Effector CD8-positive, alpha-beta T cell (primary cell): ENCODE results near the gene HORMAD2.
"Not testable (repeated sequence)": the region's sequence is repeated elsewhere in the genome, so short reads cannot be mapped to it uniquely, and the experiment has no call there.

Experiments
- DNase-seq: peaks from one replicate; lab custom pipeline; 2025; lab: John Stamatoyannopoulos, UW

Gene HORMAD2

DNA sequence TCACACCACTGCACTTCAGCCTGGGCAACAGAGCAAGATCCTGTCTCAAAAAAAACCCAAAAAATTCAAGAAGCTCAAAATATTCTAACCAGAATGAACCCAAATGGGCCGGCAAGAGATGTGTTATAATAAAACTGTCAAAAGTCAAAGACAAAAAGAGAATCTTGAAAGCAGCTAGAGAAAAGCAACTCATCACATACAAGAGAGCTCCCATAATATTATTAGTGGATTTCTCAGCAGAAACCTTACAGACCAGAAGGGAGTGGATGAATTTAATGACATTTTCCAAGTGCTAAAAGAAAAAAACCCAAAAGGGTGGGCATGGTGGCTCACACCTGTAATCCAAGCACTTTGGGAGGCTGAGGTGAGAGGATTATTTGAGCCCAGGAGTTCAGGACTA lies 22.9 kb upstream of the HORMAD2 start:
- DNase-seq, result no peak

DNA sequence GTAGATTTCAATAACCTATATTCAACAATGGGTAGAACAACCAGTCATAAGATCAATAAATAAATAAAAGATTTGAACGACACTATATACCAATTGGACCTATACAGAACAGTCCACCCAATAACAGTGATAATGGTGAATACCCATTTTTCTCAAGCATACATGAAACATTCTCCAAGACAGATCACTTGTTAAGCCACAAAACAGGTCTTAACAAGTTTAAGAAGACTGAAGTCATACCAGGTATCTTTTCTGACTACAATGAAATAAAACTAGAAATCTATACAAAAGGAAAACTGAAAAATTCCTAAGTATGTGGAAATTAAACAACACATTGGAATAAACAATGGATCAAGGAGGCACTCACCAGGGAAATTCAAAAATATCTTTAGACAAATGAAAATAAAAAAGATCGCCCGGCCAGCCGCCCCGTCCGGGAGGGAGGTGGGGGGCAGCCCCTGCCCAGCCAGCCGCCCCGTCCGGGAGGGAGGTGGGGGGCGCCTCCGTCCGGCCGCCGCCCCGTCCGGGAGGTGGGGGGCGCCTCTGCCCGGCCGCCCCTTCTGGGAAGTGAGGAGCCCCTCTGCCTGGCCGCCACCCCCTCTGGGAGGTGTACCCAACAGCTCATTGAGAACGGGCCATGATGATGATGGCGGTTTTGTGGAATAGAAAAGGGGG lies 20.8 kb upstream of the HORMAD2 start:
- not testable (repeated sequence) for DNase-seq

- not testable (repeated sequence) for DNase-seq
Measured at GRCh38 chr22:30061094-30061493, 19.2 kb upstream of the HORMAD2 start.

DNA sequence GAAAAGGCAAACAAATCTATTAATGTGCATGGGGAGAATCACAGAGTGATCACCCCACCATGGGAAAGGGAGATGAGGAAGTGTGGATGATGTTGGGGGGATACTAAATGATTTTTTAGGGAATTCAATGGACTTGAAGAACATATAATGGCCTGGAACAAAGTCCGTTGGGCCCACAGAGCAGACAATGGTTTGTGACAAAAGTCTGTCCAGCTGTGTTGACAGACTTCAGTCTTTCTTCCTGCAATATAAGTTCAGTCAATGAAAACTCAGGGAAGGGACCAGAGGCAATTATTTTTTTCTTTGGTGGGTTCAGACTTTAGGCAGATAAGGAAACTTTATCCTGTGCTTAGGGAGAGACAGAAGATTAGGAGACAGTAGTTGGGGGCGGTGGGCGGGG lies 18.0 kb upstream of the HORMAD2 start:
- DNase-seq, result no peak

- DNase-seq, result no peak
Measured at GRCh38 chr22:30062950-30063349, 17.3 kb upstream of the HORMAD2 start.

DNA sequence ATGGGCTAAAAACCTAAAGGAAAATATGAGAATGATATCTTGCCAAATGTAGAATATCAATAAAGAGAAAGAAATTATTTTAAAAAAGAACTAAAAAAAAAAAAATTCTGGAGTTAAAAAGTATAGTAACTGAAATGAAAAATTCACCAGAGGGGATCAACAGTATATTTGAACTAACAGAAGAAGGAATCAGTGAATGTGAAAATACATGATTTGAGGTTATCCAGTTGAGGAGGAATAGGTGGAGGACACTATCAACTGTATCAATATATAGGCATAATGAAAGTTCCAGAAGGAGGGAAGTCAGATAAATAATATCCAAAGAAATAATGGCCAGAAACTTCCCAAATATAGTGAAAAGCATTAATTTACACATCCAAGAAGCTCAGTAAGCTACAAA lies 16.1 kb upstream of the HORMAD2 start:
- DNase-seq, result no peak

DNA sequence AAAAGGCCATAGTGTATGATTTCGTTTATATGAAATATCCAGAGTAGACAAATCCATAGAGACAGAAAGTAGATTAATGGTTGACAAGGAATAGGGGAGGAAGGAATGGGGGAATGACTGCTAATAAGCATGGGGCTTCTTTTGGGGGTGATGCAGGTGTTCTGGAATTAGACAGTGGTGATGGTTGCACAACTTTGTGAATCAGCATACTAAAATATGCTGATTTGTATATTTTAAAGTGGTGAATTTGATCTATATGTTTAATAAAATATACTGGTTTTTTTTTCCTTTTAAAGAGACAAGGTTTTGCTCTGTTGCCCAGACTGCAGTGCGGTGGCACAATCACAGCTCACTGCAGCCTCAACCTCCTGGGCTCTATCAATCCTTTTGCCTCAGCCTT lies 6.5 kb upstream of the HORMAD2 start:
- DNase-seq, result no peak

- DNase-seq, result no peak
Measured at GRCh38 chr22:30074147-30074546, 6.1 kb upstream of the HORMAD2 start.

GRCh38 chr22:30074994-30075393 lies 5.3 kb upstream of the HORMAD2 start:
- DNase-seq, result no peak

- DNase-seq, result no peak
Measured at GRCh38 chr22:30077279-30077880, 2.9 kb upstream of the HORMAD2 start.

DNA sequence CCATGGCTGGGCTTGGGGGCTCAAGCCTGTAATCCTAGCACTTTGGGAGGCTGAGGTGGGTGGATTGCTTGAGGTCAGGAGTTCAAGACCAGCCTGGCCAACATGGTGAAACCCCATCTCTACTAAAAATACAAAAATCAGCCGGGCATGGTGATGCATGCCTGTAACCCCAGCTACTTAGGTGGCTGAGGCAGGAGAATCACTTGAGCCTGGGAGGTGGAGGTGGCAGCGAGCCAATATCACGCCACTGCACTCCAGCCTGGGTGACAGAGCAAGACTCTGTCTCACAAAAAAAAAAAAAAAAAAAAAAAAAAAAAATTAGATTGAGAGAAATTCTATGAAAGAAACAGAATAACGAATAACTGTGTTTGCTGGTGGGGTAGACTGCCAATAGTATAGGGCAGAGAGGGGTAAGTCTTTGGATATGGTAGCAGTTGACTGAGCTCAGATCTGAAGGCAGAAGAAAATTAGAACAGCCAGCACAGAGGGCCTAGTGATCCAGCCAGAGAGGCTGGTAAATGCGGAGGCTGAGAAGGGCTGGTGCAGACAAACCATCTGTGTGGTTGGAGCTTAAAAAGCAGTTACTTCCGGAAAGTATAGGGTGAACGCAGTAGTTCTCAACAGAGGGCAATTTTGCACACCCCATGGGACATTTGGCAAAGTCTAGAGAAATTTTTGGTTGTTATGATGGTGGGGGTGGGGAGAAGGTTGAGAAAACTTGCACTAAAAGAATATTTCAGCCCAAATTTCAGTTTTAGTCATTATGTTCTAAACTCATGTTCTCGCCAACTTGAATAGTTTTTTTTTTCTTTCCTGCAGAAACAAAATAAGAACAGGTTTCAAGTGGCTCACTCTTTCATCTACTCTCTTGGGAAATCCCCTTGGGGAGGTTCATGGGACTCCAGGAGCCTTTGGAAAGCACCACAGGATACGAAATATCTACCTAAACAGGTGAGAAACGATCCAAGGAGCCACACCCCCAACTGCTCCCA lies 1.6 kb upstream of the HORMAD2 start:
- no peak for DNase-seq

DNA sequence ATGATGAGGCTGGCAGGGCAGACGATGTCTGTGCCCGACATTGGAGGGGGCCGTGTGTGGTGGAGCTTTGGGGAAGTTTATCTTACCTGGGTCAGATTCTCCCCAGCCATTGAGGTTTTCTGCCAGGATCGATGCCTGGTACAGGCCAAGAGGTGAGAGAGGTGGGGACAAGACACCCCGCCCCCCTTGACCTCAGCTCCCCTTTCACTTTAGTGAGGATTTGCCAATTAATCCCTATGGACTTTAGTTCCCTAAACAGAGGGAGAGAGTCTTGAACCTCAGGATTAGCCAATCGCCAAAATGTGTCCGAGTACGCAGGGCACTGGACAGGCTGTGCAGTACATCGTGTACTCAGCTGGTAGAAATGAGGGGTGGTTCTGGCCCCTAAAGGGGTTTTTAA lies 541 bp downstream of the HORMAD2 start:
- DNase-seq, result no peak

GRCh38 chr22:30086496-30086895 lies 6.2 kb downstream of the HORMAD2 start:
- DNase-seq, result no peak

- not testable (repeated sequence) for DNase-seq
Measured at GRCh38 chr22:30087037-30087436, 6.8 kb downstream of the HORMAD2 start.

DNA sequence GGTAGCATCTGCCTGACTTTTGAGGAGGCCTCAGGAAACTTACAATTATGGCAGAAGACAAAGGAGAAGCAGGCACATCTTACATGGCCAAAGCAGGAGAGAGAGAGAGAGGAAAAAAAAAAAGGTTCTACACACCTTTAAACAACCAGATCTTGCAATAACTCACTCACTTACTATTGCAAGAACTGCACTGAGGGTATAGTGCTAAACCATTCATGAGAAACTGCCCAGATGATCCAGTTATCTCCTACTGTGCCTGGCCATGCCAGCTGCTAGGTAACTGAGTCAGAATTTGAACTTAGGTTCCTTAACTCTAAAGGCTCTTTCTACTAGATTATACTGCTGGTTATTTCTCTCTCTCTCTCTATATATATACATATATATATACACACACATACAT lies 7.3 kb downstream of the HORMAD2 start:
- DNase-seq, result no peak

- DNase-seq, result no peak
Measured at GRCh38 chr22:30088468-30088867, 8.2 kb downstream of the HORMAD2 start.

- DNase-seq, result no peak
Measured at GRCh38 chr22:30089655-30089974, 9.4 kb downstream of the HORMAD2 start.

DNA sequence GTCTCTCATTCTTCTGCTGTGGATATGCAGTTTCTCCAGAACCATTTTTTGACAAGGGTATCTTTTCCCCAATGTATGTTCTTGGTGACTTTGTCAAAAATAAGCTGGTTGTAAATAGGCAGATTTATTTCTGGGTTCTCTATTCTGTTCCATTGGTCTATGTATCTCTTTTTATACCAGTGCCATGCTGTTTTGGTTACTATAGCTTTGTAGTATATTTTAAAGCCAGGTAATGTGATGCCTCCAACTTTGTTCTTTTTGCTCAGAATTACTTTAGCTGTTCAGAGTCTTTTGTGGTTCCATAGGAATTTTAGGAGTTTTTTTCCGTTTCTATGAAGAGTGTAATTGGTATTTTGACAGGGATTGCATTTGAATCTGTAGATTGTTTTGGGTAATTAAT lies 12.4 kb downstream of the HORMAD2 start:
- DNase-seq, result no peak

DNA sequence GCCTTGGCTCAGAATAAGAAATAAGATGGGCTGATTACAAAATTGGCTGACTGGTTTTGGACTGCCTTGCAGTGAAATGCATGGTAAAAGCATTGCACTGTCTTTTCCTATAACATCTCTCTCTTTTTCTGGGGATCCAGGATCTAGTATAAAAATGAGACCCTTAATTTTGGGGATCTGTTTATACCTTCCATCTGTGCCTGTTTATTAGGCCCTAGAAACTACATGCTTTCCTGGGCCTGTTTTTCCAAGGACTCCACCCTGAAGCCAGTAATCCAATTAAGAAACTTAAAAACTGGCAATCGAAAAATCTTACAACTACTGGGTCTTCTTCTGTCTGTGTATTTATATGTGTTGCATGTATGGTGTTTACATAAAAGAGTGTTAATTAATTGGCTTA lies 14.5 kb downstream of the HORMAD2 start:
- no peak for DNase-seq

DNA sequence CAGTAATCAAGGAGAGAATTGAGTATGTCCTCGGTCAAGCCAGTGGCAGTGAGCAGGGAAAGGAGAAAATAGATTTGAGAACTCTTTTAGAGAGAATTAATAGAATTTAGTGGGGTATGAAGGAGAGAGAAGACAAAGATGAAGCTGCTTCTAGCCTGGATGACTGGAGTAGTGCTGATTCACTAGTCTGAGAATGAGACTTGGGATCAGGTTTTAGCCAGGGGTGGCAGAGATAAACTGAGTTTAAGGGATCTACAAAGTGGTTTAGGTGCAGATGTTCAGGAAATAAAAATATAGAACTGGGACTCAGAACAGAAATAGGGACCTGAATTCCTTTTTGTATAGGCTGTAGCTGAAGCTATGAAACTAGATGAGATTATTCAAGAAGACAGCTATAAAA lies 17.6 kb downstream of the HORMAD2 start:
- no peak for DNase-seq

DNA sequence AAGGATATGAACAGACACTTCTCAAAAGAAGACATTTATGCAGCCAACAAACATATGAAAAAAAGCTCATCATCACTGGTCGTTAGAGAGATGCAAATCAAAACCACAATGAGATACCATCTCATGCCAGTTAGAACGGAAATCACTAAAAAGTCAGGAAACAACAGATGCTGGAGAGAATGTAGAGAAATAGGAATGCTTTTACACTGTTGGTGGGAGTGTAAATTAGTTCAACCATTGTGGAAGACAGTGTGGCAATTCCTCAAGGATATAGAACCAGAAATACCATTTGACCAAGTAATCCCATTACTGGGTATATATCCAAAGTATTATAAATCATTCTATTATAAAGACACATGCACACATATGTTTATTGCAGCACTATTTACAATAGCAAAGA lies 20.5 kb downstream of the HORMAD2 start:
- DNase-seq, result not testable (repeated sequence)

DNA sequence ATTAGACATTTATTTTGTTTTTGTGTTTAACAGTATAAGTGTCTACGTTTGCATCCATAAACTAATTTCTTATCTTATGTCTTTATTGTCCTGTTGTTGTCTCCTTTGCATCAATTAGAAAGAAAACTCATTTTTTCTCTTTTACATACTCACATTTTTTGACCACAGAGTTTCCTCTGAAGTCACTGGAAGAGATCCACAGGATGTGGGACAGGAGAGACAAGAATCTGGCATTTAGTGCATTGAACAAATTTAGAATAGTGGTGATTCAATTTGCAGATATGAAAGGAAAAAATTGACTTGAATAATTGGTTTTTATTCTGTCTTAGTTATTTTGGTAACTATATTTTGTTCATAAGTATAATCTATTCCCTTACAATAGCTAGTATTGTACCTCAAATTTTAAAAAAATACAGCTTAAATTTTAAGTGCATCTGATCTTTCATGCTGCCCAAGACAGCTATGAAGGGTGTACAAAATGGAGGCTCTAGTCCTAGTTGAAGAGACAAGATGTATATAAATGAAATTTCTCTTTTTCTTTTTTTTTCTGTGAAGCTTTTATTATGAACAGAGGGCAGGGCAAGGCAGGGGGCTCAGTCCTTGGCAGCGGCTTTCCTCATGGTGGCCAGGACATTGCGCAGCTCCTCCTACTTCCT lies 24.4 kb downstream of the HORMAD2 start:
- no peak for DNase-seq
